SIG-M5 treated with dmso at 0.1 percent for 504 hours (cell line): ENCODE data around the gene CRABP1.

Experiments used
- DNase-seq: peaks from one replicate; lab custom pipeline; 2025; ENCODE audit not compliant: unreplicated experiment; lab: John Stamatoyannopoulos, UW

Gene CRABP1

DNA sequence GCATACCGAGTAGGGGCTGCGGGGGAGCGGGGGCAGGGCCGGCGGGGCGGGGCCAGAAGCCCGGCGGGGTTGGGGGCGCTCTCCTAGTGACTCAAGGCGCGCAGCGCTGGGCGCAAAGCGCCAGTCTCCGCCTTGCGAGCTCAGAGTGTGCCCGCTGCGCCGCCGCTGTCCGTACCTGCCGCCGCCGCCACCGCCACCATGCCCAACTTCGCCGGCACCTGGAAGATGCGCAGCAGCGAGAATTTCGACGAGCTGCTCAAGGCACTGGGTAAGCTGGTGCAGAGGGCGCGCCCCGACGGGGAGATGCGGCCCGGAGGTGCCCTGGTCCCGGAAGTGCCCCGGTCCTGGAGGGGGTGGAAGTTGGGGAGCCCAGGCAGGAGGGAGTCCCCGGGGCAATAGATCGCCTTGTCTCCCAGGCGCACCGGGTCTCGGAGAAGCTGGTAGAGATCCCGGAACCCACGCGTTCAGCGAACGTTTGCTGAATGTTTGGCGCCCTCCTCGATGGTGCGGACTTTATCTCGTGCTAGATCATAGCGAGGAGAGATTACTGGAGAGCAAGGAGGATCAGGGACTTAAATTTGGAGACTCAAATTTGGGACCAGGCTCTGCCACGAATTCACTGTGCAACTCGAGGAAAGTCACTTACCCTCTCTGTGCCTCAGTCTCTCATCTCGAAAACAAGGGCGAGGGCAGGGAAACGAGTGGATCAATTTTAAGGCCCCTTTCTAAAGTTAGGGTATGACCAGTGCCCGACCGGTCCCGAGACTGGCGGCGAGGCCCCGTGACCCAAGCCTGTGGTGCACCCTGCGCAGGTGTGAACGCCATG lies at the start of gene CRABP1:
Gene CRABP1, plus strand, starts transcription at position 123 of the 826 bp plus-strand sequence. Its CDS starts 76 bp downstream, at position 199.
- DNase-seq = no peak

DNA sequence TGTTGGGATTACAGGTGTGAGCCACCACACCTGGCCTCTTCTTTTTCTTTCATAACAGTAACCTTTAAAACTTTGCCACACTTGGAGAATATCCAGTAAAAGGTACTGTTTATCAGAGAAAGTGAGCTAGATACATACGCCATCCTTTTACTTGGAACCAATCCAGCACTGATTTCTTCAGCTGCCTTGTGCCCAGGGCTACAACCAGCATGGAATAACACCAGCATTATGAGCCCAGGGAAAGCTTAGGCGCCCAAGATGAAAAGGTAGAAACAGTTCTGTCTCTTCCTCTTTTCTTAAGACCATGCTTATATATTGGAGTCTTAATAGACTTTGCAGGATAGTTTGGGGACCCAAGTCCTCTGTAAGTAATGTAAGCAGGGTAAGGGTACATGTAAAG lies 49.1 kb upstream of the CRABP1 start:
- no peak for DNase-seq

DNA sequence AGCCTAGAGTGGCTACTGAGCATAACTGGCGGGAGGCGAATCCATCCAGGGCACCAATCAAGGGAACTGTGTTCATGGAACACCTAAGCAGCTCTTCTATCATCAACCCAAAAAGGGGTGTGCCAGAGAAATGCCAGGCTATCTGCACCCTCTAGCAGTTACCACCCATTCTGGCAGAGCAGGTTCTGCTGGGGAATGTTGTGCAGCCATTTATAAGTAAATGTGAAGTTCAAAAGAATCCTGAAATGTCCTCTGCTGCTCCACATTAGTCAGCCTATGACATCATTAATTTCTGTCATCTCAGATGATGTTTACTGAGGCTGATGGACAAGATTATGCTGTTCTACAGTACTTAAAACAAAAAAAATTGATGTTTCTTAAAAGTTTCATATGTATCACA lies 48.5 kb upstream of the CRABP1 start:
- DNase-seq = peak; percentile 74

DNA sequence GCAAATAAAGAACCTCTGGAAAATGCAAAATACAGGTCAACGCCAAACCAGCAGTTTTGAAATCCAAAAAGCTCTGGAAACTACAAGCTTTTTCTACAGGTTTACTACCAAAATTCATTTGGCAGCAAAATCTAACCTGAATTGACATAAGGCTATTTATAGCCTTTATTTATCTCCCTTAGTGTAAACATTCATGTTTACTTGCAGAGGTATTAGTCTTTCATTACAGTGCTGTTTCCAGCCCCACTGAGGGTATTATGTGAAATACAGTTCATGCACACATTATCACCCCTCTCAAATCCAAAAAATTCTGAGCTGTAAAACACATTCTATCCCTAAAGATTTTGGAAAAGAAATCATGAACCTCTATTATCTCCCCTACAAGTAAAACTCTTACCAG lies 47.9 kb upstream of the CRABP1 start:
- DNase-seq = no peak

DNA sequence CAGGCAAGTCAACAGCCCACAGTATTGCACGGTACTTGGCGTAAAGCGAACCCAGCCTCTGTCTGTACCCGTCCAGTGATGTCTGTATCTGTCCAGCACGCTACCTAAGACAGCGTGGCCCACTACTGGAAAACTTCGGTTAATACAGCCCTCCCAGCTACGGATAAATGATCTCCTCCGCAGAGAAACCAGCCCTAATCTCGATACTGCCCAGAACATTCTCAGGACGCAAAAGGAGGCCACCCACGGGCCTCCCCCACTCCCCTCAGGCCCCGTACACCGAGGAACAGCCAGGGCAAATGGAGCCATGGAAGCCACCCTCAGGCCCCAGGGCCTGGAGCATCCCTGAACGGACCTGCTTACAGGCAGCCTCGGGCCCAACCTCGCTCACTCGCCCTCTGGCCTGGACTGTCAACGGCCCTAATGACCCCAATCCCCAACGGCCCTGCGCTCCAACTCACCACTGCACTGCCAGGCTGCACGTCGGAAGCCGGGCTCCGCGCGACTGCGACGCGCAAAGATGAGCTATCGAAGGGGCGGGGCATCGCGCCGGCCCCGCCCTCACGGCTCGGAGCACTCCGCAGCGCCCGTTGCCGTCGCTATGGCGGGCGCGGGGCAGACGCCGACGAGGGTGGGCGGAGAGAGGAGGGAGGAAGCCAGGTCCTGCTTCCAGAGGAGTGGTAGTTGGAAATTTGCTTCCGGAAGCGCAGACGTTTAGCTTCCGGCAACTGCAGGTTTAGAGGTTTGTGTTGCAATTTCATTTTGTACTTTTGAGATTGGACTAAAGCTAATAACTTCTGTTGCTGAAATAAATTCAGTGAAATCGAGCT lies 40.8 kb upstream of the CRABP1 start, which contains the start of gene SKIC8:
Gene SKIC8, minus strand, starts transcription at position 509 of the 830 bp plus-strand sequence. CDS start 3,923 bp downstream, outside the sequence.
- DNase-seq = peak; percentile 94

DNA sequence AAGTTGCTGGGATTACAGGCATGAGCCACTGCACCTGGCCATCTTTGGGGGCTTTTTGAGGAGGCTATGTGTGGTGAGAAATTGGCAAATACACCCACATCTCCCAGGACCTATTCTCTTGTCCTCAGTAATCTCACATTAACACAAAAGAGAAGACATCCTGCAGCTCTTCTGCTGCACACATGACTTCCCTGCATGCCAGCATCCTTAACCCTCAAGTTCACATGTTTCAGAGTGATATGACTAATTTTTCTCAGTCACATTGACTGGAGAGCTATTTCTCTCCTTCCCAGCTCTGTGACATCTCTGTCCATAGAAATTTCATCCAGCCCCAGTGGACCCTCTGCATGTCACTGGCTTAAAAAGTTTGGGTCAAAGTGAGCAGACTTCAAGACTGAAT lies 38.8 kb upstream of the CRABP1 start:
- no peak for DNase-seq

DNA sequence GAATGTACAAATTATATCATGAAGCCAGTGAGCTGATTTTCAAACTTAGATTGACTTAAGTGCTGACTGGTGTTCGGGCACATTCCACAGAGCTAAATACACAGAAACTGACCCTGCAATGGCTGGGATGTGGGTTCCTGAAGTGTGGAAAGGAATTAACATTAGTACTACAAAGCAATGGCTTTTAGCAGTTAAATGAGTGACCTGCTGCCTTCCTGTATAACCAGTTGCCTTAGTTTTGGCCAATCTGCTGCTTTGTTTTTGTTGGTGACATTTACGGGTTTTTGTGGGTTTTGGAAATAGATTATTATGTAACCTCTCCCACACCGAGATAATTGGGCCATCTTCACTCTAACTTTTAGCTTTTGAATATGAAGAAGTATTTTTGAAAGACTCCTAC lies 38.3 kb upstream of the CRABP1 start:
- peak; percentile 92 for DNase-seq

DNA sequence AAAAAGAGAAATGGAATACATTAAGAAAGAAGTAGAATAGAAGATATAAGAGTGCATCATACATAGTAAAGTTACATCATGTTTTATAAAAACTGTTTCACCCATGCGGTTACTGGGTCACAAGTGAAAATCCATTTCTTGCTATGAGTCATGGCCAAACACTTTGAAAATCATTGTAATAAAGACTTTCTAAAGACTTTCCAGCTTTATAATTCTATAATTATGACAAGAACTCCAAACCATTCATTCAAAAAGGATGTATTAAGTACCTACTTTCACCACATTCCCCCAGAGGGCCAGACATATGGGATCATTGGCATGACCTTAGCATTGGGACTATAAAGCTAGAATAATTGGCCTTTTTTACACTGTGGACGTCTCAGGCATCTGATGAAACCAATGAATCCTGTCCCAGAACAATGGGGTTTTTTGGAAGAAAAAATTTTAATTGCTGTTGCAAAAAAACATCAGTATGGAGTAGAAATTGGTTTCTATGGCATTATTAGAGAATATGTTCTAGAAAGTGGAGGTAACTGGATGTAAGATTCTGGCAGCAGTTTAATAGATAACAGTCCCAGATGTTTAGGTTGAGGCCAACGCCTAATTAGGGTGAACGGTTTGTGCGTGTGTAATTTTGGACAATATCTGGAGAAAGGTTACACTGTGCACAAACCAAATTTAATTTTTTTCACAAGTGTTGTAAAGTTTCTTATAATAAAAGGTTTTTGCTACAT lies 37.4 kb upstream of the CRABP1 start:
- peak; percentile 70 for DNase-seq

DNA sequence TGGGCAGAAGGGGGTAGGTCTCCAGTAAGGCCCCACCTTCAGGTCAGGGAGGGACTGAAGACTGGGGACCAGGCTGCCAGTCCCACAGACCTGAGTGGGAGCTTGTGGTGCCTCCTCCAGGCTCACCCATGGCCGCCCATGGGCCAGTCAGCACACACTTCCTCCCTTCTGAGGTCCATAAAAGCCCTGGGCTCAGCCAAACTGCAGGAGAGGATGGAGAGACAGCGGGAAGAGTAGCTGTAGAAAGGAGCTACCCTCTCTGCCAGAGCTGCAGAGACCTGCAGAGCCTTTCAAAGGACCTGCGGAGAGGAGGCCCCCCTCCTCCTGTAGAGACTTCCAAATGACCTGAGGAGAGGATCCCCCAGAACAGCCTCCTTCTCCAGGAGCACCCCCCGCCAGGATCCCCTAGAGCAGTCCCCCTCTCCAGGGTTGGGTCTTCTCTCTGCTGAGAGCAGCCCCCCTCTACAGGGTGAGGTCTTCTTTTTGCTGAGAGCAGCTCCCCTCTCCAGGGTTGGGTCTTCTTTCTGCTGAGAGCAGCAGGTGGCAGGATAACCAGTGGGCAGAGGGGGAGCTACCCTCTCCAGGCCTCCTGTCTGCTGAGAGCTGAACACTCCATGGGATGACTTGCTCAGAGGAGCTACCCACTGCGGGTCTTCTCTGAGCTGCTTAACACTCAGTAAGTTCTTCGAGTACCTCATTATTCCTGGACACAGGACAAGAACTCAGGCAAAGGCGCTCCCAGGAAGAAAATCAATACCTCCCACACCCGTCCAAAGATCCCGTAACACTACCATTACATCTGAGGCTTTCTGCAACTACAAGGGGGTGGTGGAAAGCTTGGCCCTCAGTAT lies 35.7 kb upstream of the CRABP1 start:
- no peak for DNase-seq

DNA sequence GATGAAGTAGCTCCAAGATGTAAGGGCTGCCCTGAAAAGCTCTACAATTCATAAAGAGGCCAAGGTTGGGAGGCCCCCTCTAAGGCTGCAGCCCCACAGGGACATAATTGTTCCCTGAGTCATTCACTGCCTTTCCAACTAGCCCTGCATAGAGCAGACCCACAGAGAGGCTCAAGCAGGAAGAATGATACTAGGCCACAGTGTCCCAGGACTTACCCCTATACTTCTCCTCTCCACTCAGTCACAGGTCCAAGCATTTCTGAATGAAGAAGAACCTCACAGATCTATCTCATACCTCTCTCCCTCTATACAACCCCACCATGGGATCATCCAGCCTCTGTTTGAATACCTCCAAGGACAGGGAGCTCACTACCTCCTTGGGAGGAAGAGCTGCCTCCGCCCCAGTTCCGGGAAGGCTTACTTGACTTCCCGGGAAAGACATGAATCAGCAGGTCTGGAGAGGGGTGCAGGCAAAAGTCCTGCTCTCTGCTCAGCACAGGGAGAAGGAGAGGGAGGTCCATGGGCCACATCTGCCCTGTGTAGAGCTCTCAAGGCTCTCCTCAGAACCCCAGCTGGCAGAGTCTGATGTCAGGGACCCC lies 33.9 kb upstream of the CRABP1 start:
- no peak for DNase-seq

DNA sequence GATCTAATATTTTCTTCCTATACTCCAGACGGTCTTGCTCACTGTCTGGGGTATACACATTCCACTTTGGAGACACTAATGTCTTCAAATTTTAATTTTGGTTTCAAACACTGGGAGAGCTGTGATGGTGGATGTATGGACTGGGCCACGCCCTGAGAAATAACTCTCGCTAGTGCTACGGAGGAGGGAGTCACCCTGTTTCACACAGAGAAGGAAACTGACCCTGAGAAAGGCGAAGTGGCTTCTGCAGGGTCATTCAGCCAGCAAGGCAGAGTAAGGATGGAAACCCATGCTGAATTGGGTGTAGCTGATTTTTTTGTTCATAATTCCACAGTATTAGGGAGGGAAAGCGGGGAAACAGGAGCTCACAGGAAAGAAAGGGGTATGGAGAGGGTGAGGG lies 32.2 kb upstream of the CRABP1 start:
- no peak for DNase-seq

DNA sequence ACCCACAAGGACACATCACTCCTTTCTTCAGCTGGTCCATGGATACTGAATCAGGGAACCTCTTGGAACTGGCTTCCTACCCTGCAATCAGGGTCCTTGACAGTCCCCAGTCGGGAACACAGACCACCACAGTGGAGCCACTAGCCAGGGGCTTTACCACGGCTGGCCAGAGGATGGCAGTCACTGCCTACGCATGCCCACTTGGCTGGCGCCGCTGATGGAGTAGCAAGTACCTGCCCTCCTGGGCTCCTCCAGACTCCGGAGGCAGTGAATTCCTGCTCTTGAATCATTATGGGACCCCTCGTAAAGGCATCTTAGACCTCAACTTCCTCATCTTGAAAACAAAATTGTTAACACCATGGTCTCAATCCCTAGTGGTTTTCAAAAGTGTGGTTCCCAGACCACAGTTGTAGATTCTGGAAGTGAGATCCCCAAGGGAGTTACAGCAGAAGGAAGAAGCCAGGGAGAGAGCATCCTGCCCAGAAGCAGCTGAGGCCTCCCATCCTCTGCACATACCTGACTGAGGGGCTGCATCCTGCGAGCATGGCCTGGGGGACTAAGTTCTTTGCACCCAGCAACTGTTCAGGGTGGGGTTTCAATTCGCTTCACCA lies 31.6 kb upstream of the CRABP1 start:
- peak; percentile 53 for DNase-seq

DNA sequence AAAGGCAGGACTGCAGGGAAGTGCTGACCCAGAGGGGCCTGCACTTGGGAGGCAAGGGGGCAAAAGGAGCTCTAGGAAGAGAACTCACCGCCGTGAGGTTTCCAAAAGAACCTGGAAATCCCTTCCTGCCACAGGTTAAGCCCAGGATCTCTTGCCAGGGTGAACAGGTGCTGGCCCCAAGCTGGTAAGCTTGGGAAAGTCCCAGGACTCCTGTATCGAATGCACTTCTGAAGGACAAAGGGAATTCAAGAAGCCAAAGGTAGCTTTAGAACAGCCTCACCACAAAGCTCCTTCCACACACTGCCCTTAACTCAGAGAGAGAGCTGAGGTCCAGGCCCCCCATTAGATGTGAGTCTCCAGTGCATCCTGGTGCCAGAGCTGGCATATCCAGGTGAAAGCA lies 28.9 kb upstream of the CRABP1 start:
- no peak for DNase-seq

DNA sequence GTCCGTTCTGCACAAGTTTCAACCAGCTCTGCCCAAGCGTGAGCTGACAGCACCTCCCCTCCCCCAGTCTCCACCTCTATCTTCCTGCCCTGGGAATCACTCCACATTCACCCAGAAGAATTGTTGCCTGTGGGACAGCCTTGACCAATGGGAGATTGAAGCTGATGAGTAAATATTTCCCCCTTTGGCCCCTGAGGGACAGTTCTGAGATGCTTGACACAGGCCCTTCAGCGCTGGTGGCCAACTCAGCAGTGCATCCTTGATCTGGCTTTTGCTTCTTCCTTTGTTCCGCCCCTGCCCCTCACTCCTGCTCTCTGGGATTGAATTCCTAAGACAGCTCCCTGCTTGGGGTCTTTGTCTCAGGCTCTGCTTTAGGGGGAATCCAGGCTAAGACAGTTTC lies 27.6 kb upstream of the CRABP1 start:
- DNase-seq = no peak

DNA sequence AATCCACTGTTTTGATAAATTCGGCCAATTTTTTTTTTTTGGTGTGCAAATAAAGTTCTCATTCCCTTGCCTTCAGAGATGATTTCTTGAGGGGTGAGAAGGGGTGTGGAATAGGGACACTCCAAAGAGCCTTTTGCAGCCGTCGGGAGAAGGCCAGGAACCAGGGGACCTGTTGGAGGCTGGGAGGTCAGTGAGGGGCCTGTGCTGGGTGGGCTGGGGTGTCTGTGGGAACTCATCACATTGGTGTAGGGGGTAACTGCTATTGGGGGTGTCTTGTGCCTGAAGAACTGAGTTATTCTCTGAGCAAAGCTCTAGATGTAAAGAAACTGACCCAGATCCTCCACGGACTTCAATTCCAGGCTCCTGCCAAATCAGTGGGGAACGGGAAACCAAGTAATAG lies 27.2 kb upstream of the CRABP1 start:
- no peak for DNase-seq

DNA sequence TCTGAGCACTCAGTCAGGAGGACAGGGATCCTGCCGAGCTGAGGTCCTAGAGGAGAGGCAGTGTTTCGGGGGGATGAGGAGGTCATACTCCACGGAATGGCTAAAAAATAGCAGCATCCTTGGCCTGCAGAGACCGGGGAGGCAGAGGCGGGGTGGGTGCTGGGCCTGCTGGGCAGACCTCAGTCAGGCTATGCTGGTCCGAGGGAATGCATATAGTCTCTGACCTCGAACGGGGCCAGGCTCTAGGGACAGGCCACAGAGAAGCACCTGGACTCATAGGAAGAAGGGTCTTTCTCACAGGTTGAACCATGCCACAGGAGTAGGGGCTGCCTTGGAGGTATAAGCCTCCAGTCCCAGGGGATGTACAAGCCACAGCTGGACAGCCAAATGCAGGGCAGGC lies 26.8 kb upstream of the CRABP1 start:
- DNase-seq = no peak

DNA sequence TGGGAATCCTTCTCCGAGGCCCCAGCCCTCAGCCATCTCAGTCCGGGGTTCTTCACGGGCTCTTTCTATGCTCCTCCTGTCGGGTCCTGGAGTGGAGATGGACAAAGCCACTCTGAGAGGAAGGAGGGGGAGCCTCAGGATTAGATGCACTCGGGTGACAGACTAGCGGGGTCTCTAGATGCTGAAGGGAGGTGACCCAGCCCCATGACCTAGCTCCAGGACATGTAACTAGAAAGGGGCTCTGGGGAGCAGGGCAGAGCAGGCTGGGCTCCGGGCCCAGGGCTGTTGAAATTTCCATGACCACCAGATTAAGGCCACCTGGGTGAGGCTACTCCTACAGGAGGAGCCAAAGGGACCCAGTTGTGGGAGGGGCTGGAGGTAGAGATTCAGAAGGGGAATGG lies 26.0 kb upstream of the CRABP1 start:
- no peak for DNase-seq

DNA sequence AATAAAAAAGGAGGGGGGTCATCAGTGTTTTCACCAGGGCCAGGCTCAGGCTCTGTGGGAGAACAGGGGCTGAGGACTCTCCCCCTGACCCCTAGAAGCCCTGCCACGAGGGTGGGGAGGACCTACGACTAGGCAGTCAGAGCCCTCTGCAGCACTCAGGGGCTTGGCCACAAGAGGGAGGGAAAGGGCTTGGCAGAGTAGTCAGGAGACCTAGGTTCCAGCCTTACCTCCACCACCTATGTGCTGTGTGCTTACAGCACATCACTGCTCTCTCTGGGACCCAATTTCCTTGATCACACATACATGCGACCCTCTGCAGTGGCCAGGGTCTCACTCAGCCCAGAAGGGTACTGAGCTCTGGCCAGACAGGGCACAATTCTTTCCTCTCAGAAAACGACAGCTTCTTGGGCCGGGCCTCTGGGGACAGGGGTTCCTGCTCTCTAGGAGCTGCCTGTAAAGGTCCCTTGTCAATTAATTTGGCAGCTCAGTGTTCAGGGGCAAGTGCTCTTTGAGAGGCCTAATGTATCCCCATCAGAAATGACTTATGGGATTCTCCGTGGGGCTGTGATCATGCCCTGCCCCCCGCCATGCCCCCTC lies 24.4 kb upstream of the CRABP1 start:
- DNase-seq = no peak
